ENCODE results near the gene LEMD3.

DNA sequence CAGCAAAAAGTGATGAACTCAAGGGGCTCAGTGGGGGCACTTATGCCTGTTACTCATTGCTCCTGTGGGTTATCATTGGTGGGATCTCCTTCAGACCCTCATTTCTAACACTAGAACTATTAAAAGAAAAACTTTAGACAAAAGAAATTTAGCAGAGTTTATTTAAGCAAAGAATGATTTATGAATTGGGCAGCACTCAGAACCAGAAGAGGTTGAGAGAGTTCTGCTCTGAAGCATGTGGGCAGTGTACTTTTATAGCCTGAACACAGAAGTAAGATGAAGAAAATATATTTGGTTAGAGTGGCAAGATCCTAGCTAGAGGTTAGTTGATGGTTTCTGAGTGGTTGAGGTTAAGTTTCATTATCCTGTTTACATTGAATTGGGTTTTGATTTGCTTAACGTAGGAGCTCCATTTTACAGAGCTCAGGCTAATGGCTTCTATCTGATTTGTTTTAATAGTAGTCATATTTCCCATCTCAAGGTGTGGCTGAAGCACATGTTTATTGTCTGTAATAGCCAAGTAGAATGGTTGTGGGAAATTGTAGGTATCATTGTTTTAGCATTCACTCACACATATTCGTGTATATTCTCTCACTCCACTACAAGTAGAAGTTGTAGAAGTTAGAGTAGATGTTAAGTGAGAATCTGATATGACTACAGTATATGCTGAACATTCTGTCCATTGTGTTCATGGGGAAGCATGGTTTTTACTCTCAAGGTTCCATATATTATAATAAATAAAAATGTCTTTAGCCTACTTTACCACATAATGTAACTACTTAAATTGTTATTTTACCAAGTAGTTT lies 27.6 kb downstream of the LEMD3 start:
- TF ChIP-seq CTCF (conservative IDR thresholded peaks at IDR 0.05; ENCODE audit: low read depth, low read length) (no peak), EZH2 (IDR thresholded peaks at IDR 0.05; ENCODE audit: borderline replicate concordance, low read depth, low read length, poor library complexity, severe bottlenecking) (no peak)

All from A673 (cell line).